ENCODE data around the gene EME1.

The EME1 gene

DNA sequence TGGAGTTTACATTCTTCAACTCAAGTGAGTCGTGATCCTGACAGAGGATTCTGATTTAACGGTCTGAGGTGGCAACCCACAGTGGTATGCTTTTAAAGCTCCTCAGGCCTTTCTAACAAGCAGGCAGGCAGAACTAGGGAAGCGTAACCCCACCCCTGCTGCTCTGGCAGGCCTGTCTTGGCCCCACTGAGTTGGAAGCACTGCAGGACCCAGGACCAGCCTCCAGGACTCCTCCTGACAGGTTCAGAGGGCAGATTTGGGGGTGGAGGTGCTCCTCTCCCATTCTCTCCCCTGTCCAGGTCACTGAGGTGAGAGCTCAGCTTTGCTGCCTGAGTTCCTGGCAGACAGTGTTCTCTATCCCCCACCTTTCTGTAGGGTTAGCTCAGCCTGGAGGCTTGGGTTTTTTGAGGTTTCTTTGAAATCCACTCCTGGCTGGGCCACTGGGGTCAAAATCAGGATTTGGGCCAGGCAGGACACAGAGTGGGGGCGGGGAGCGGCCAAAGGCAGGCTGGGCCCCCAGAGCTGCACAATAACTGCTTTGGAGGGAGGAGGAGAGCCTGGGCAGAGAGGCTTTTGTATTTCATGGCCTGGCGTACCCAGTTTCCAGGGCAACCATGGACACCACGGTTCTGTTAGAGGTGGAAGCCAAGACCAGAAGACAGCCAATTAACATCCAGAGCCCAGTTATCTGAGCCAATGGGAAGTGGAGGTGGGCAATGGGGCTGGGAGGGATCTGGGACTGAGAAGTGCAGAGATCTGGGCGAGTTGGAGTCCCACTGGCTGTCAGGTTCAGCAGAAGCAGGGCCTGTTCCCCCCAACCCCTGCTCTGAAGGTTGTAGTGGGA is 9.6 kb upstream of the EME1 start:
- DNase-seq (ENCODE audit: low read depth in 3 of 3), result no peak

DNA sequence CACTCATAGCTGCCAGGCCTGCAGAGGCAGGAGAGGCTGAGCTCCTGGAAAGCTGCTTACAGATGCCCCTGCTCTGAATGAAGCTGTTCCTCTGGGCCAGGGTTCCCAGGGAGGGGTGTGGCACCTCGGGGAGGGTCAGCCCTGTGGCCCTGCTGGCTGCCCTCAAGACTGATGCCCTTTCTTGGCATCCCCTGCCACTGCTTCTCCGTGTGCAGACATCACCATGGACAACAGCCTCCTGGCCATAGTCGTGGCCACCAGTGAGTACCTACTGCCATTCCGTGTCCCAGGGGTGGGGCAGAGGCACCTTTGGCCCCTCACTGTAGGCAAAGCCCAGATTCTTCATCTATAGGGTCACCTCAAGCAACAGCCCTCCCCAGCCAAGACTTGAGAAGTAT is 9.0 kb upstream of the EME1 start:
- no peak for DNase-seq (ENCODE audit: low read depth in 3 of 3)

- no peak for DNase-seq (ENCODE audit: low read depth in 3 of 3)
Observed at GRCh38 chr17:50364715-50365114, 8.3 kb upstream of the EME1 start.

DNA sequence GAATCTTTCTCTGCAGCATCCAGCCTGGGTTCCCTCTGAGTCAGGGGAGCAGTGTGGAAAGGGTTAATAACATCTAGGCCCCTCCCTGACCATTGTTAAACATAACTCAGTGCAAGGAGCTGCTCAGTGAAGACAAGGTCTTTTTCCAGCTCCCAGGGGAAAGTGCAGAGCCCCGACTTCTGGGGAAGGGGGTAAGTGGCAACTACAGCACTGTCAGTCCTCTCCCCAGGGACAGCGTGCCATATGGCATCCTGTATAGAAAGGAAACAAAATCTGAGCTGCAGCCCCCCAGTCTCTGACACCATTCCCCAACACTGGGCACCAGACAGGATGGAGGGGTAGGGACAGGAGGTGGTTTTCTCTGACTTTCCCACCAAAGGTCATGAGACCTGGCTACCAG is 7.9 kb upstream of the EME1 start:
- DNase-seq (ENCODE audit: low read depth in 3 of 3), result no peak

DNA sequence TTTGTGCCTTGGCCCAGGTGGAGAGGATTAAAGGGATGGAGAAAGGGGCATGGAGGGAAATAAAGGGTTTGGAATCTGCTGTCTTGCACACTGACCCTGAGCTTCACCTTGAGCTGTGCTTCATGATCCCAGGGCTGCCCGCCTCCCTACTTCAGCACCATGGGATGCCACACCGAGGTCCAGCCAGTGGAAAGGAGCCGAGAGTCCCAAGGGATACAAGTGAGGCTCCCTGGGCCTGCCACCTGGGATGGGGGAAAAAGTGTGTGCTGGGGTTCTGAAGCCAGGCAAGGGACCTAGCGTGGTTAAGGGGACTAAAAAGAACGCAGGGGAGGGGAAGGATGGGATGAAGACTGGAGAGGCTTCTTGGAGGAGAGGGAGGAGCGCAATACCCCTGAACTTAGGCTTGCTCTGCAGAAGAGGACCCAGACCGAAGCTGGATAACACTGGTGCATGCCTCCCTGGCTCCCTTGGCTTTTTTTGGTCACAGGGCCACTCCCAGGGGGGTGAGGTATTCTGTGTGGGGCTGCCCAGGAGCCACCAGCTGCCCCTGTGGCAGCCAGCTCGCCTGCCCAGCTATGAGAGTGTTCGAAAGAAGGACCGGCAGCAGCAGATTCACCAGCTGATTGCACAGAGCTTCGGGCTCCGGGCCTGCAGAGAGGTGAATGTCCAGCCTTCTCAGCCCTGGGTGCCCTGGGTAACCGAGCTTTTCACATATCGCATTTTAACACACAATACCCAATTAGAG is 7.2 kb upstream of the EME1 start:
- no peak for DNase-seq (ENCODE audit: low read depth in 3 of 3)

DNA sequence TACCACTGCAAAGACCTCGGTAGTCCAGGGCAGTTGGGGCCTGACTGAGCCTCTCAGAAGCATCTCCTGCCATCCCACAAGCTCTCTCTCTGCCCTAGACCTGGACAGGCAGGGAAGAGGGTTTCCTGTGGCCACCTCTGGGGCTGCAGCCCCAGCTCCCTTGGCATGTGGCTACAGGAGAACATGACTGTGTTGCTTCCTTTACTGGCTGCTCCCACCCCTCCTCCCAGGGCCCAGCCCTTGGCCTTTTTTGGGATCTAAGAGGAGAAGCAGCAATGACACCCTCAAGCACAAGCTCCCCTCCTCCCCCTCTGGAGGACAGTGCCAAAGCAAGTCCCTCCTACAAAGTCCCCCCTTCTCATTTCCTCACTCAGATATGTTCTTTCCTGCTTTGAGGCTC is 5.6 kb upstream of the EME1 start:
- no peak for DNase-seq (ENCODE audit: low read depth in 3 of 3)

DNA sequence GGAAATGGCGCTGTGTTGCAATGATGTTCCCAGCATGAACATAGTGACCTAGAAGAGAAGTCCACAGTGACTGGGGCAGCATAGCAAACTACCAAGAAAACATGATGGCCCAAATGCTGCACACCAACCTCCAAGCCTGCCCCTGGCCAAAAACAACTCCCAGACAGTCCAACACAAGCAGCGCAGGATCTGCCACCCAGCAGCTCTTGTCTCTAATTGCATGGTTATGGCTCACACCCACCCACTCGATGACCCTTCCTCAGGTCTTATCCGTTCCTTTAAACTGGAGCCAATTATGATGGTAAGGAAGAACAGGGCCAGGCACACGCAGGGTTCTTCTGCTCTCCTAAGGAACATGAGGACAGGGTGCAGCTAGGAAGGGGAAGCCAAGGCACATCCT is 3.0 kb upstream of the EME1 start:
- DNase-seq (ENCODE audit: low read depth in 3 of 3), result no peak

- no peak for DNase-seq (ENCODE audit: low read depth in 3 of 3)
Observed at GRCh38 chr17:50371526-50371925, 1.5 kb upstream of the EME1 start.

DNA sequence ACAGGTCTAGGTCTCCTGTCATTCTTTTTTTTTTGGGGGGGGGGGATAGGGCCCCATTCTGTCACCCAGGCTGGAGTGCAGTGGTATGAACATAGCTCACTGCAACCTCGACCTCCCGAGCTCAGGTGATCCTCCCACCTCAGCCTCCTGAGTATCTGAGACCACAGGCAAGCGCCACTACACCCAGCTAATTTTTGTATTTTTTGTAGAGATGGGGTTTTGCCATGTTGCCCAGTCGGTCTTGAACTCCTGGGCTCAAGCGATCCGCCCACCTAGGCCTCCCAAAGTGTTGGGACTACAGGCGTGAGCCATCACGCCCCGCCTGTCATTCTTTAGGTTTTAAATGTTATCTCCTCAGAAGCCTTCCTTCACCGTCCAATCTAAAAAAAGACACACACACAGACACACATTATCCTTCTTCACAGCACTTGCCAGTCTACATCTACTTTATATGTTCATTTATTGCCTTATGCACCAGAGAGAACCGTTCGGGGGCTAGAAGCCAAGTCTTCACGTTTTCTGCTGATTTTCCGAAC is 739 bp upstream of the EME1 start:
- DNase-seq (ENCODE audit: low read depth in 3 of 3), result no peak

GRCh38 chr17:50373705-50374104 is 676 bp downstream of the EME1 start:
- no peak for DNase-seq (ENCODE audit: low read depth in 3 of 3)

DNA sequence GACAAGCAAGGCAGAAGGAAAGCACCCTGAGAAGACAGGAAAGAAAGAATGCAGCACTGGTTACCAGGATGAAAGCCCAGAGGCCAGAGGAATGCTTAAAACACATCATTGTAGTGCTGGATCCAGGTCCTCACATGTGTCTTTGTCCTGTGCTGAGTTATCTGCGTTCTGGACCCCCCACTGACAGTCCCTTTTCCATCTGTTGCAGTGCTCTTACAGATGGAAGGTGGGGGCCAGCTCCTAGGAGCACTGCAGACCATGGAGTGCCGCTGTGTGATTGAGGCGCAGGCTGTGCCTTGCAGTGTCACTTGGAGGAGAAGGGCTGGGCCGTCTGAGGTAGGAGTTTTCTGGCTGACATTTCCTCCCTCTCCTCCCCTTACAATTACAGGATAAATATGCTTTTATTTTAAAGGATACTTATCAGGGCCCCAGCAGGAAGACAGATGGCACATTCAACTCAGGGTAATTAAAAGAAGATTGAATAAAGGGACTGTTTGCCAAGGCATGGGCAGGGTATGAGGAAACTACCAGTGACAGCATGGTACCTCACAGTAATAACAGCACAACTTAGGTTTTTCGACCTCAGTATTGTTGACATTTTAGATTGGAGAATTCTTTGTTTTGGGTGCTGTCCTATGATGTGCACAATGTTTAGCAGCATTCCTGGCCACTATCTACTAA is 3.0 kb downstream of the EME1 start:
- DNase-seq (ENCODE audit: low read depth in 3 of 3), result no peak

DNA sequence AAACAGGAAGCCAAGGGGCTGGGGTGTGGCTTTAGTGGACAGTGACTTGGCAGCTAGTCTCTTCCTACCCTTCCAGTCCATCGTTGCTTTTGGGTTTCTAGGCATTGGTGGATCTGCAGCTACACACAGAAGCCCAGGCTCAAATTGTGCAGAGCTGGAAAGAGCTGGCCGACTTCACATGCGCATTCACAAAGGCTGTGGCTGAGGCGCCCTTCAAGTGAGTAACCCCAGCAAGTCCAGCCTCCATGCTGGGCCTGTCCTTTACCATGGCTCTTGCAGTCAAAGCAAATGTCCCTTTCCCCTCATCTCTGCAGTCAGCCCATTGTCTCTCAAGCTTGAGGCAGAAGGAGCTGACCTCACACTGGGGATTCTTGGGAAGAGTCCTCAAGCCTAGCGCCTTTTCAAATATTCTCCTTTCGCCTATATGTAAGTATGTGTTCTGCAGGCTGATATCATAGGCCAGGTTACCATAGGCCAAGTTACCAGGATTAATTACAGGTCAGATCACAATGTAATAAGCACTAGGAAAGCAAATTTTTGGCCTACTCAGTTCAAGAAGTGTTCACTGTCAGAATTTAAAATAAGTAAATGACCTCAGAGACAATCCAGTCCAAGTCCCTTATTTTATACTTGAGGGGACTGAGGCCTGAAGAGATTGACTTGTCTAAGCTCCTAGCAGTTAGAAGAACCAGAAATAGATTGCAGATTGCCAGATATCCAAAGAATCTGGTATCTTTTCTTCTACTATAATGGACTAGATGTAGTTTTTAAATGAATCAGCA is 6.5 kb downstream of the EME1 start:
- DNase-seq (ENCODE audit: low read depth in 3 of 3), result no peak

DNA sequence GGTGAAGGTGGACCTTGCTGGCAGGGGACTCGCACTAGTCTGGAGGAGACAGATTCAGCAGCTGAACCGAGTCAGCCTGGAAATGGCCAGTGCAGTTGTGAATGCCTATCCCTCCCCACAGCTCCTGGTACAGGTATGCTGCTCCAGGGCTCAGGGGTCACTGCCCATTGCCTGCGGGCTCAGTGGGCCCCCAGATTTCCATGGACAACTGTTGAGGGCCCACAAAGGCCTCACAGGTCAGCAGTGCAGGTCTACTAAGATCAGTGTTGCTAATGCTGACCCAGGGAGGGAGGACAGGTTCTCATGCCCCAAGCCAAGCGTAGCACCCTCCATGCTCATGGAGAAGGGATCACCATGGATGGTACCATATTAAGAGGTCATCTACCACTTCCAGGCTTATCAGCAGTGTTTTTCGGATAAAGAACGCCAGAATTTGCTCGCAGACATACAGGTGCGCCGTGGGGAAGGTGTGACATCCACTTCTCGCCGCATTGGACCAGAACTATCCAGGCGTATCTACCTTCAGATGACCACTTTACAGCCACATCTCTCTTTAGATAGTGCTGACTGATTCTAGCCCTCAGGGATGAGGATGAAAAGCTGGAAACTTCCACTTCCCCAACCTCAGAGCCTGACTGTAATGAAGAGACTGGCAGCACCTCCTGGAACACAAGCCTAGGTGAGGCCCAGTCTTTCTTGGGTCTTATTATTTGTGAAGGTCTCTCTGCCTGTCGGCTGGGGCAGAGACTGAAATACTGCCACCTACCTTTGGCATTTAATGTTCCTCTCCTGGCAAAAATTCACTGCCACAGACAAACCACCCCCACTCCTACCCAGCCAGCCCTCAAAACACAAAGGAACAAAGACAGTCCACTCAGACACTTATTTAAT is 7.6 kb downstream of the EME1 start:
- DNase-seq (ENCODE audit: low read depth in 3 of 3), result no peak

DNA sequence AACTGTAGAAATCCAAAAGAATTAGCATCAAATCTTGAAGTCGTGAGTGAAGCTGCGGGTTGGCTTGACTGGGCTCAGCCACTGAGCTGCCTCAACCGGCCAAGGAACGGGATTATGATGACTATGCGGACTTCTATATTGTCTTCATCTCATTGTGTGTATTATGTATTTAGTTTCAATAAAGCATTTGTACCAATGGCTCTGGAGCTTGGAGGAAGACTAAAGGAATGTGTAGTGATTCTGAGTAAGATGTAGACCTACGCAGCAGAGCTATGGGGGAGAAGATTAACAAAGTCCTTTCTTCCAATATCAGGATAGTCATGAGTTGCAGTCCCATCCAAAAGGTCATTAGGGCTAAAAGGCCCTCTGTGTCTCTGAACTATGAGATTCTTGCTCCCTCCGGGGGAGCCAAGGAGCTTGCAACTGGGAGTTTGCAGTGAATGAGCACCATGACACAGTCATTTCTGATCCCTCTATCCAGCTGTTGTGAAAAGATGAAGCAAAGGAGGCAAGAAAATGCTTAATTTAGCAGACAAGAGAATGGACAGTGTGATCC is 8.3 kb downstream of the EME1 start:
- DNase-seq (ENCODE audit: low read depth in 3 of 3), result no peak

DNA sequence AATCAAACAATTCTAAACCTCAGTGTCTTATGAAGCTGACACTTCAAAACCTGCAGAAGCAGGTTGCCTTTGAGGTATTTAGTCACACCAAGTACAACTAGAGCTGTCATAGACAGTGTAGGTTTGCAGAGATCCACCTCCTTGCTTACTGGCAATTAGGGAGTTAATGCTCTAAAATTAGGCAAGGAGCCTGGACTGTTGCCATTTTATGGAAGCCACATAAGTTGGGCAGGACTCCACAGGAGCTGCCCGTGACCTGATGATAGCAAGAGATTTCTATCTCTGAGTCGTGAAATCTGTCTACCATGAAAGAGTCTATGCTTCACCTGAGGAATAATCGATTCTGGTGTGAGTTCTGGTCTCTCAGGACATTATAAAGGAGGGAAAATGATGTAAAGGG is 8.9 kb downstream of the EME1 start:
- no peak for DNase-seq (ENCODE audit: low read depth in 3 of 3)

- no peak for DNase-seq (ENCODE audit: low read depth in 3 of 3)
Observed at GRCh38 chr17:50382931-50383330, 9.9 kb downstream of the EME1 start.

GRCh38 chr17:50386510-50386909 is 13.5 kb downstream of the EME1 start:
- no peak for DNase-seq (ENCODE audit: low read depth in 3 of 3)

DNA sequence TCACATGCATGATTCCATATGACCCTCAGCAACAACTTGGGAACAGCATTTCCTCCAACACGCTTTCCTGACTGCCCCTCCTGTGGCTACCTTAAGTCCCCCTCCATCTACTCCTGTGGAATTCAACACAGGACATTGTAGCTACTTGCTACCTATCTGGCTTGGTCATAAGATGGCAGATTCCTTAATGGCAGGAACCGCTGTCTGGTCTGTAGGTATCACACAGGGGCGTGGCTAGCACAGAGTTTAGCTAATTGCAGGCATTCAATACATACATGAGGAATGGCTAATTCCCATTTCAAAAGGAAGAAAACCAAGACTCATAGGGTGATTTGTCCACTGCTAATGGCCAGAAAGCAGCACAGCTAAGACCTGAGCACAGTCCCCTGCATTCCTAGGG is 15.7 kb downstream of the EME1 start:
- DNase-seq (ENCODE audit: low read depth in 3 of 3), result no peak

GRCh38 chr17:50389534-50389933 is 16.5 kb downstream of the EME1 start:
- no peak for DNase-seq (ENCODE audit: low read depth in 3 of 3)

GRCh38 chr17:50392621-50393020 is 19.6 kb downstream of the EME1 start:
- no peak for DNase-seq (ENCODE audit: low read depth in 3 of 3)
